ENCODE results near the gene CALCB. TPM values are rescaled to one million over a fixed set of nuclear protein-coding genes. Genes with fewer than 3 reads are reported as not detected.
A peak's percentile ranks its signal among the peaks of the same experiment; 100 is the strongest.
"Not testable (repeated sequence)": the region's sequence is repeated elsewhere in the genome, so short reads cannot be mapped to it uniquely, and the experiment has no call there.

CALCB gene, protein sequence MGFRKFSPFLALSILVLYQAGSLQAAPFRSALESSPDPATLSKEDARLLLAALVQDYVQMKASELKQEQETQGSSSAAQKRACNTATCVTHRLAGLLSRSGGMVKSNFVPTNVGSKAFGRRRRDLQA
- 0.56 TPM for polyA plus RNA-seq (2012; ENCODE audit: insufficient read depth, insufficient read length, low read depth)

DNA sequence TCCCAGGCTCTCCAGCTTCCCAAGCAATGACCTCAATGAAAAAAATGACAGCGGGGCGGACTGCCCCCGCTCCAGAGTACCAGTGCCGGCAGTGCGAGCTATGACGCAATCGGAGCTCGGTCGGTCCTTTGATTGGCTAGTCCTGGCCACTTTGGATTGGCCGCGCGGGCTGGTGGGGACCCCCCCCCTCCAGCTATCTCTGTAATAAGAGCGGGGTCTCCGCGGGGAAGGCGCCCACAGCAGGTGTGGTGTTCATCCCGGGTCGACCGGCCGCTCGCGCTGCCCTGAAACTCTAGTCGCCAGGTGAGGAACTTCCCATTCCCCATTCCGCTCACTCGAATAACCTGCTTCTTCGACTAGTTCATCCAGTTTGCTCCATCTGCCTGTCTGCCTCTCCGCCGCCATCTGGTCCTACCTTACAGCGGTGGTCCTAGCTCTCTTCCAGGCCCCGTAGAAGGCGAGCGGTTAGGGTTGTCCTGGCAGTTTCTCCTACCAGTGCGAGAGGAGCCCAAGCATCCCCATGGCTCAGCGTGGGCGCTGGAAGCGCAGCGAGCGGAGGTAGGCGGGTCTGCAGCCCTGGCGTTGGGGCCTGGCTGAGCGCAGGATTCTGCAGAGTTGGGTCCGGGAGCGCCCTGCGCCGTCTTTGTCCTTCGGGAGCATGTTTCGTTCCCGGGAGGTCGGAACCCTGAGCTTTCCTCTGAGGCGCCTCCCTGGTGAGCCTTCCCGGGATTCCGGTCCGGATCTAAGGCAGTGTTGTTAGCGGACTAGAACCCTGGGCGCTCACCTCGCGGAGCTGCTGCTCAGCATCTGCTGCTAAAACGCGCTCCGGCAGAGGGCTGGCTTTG, at the start of gene CALCB:
TSS of gene CALCB (plus strand) at position 233 of the 845 bp plus-strand sequence. CDS start 1,126 bp downstream, outside the sequence.
- TF ChIP-seq, protein P1, sequence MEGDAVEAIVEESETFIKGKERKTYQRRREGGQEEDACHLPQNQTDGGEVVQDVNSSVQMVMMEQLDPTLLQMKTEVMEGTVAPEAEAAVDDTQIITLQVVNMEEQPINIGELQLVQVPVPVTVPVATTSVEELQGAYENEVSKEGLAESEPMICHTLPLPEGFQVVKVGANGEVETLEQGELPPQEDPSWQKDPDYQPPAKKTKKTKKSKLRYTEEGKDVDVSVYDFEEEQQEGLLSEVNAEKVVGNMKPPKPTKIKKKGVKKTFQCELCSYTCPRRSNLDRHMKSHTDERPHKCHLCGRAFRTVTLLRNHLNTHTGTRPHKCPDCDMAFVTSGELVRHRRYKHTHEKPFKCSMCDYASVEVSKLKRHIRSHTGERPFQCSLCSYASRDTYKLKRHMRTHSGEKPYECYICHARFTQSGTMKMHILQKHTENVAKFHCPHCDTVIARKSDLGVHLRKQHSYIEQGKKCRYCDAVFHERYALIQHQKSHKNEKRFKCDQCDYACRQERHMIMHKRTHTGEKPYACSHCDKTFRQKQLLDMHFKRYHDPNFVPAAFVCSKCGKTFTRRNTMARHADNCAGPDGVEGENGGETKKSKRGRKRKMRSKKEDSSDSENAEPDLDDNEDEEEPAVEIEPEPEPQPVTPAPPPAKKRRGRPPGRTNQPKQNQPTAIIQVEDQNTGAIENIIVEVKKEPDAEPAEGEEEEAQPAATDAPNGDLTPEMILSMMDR (IDR thresholded peaks at IDR 0.05; ENCODE audit: low read depth, low read length) = no peak
- H3K4me1 ChIP-seq = no peaks in the 10 kb centered on the region
- DNase-seq = peak; percentile 19
- H3K27me3 ChIP-seq = peaks cover 17% of the 10 kb centered on the region
- H3K4me3 ChIP-seq (ENCODE audit: low read depth, low read length) = peak within 1 kb of the TSS; percentile 49
- no peaks in the 10 kb centered on the region for H3K9me3 ChIP-seq
- no peaks in the 10 kb centered on the region for H3K36me3 ChIP-seq

DNA sequence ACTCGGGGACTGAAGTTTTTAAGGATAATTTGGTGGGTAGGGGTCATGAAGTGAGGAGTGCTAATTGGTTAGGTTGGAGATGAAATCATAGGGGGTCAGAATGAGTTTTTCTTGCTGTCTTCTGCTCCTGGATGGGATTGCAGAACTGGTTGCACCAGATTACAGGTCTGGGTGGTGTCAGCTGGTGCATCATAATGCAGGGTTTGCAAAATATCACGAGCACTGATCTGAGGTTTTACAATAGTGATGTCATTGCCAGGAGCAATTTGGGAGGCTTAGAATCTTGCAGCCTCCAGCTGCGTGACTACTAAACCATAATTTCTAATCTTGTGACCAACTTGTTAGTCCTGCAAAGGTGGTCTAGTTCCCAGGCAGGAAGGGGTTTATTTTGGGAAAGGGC, 46.4 kb upstream of the CALCB start:
- no peaks in the 10 kb centered on the region for H3K27me3 ChIP-seq
- H3K4me1 ChIP-seq = no peaks in the 10 kb centered on the region
- no peak overlapping the region for H3K4me3 ChIP-seq (ENCODE audit: low read depth, low read length)
- H3K9me3 ChIP-seq = no peaks in the 10 kb centered on the region
- DNase-seq = no peak
- TF ChIP-seq, protein P1 (IDR thresholded peaks at IDR 0.05; ENCODE audit: low read depth, low read length) = no peak
- no peaks in the 10 kb centered on the region for H3K36me3 ChIP-seq

DNA sequence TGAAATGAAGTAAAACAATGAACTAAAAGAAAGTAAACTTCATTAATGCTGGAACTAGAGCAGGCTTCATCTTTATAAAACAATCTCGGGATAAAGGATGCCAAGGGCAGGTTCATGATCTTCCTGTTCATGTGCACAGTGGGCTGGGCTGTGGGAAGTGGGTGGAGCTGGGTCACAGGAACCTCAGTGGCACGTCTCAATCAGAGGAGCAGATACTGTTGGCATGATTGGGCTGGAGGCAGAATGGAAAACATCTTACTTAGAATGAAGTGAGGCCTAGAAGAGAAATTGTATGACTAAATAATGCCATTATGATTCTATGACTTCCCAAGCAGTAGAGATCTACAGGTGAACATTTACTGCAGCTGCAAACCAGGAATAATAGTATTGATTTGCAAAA, 45.4 kb upstream of the CALCB start:
- Histone ChIP-seq H3K4me3 (ENCODE audit: low read depth, low read length) (no peak overlapping the region), H3K4me1 (no peaks in the 10 kb centered on the region), H3K36me3 (no peaks in the 10 kb centered on the region), H3K27me3 (no peaks in the 10 kb centered on the region), H3K9me3 (no peaks in the 10 kb centered on the region)
- TF ChIP-seq, protein P1 (IDR thresholded peaks at IDR 0.05; ENCODE audit: low read depth, low read length) = no peak
- DNase-seq = no peak

DNA sequence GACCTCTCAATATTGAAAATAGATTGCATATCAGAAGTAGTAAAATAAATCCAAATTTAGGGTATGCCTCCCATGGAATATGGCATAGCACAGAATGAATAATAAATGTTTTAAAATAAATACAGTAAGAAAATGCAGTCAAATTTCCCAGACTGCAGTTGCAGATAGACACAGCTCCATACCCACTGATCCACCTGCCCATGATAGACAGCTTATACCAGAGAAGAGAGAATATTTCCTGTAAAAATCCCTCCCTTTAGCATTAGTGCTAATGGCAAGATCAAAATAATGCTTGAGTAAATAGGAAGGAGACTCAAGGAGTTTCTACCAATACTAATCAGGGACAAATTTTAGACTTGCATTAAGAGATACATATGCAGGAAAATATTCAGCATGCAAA, 45.0 kb upstream of the CALCB start:
- no peak for DNase-seq
- no peaks in the 10 kb centered on the region for H3K27me3 ChIP-seq

DNA sequence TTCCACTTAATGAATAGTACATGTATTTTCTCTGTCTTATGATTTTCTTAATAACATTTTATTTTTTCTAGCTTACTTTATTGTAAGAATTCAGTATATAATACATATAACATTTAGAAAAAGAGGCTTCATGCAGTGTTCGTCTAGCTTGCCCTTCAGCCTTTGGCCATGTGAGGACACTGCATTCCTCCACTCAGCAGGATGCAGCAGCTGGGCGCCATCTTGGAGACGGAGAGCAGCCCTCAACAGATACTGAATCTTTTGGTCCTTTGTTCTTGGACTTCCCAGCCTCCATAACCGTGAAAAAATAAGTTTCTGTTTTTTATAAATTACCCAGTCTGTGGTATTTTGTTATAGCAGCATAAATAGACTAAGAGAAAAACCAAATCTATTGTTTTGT, 41.4 kb upstream of the CALCB start:
- DNase-seq; H3K36me3 ChIP-seq; H3K27me3 ChIP-seq; H3K4me3 ChIP-seq (ENCODE audit: low read depth, low read length); H3K9me3 ChIP-seq; H3K4me1 ChIP-seq: not testable (repeated sequence)

More for the DNA sequence above, 45.0 kb upstream of the CALCB start:
- no peak overlapping the region for H3K4me3 ChIP-seq (ENCODE audit: low read depth, low read length)
- TF ChIP-seq, protein P1 (IDR thresholded peaks at IDR 0.05; ENCODE audit: low read depth, low read length) = no peak
- H3K9me3 ChIP-seq = no peaks in the 10 kb centered on the region
- no peaks in the 10 kb centered on the region for H3K36me3 ChIP-seq
- no peaks in the 10 kb centered on the region for H3K4me1 ChIP-seq

DNA sequence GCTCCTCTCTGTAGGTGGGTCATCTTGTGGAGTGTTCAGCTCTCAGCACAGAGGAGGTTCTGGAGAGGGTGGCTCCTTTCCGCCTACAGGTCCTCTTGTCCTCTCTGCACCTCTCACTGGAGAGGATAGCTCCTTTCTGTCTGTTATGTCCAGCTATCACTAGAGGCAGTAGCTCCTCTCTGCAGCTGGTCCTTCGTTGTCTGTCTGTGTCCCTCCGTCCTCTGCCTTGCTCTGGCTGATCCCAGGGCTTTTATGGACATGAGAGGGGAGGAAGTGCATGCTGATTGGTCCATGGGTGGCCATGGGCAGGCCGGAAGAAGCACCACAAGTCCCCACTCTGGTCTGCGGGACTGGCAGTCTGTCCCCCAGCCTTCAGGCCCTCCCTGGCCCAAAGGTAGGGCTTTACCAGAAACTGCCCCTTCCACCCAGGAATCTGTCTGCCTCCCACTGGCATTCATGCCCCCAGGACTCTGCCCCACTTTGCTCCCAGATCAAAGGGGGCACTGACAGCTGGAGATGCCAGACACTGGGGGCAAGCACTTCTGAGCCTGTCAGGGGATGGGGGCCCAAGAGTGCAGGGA, 38.6 kb upstream of the CALCB start:
- no peak for DNase-seq
- Histone ChIP-seq H3K4me1 (no peaks in the 10 kb centered on the region), H3K36me3 (no peaks in the 10 kb centered on the region), H3K4me3 (ENCODE audit: low read depth, low read length) (no peak overlapping the region; the same call in 1 of the 2 replicates), H3K27me3 (no peaks in the 10 kb centered on the region), H3K9me3 (no peaks in the 10 kb centered on the region)
- TF ChIP-seq, protein P1 (IDR thresholded peaks at IDR 0.05; ENCODE audit: low read depth, low read length) = no peak

Measured in BE2C (cell line).